Fibroblast of skin of left quadriceps (primary cell): ENCODE results near the gene GRB10.

ENCODE experiments used
- DNase-seq, 2 experiments: peaks; one replicate each; pipeline ENCODE4 v3.0.0-alpha.2; 2013; ENCODE audit warnings: low read depth in 2 of 2

Gene GRB10

DNA sequence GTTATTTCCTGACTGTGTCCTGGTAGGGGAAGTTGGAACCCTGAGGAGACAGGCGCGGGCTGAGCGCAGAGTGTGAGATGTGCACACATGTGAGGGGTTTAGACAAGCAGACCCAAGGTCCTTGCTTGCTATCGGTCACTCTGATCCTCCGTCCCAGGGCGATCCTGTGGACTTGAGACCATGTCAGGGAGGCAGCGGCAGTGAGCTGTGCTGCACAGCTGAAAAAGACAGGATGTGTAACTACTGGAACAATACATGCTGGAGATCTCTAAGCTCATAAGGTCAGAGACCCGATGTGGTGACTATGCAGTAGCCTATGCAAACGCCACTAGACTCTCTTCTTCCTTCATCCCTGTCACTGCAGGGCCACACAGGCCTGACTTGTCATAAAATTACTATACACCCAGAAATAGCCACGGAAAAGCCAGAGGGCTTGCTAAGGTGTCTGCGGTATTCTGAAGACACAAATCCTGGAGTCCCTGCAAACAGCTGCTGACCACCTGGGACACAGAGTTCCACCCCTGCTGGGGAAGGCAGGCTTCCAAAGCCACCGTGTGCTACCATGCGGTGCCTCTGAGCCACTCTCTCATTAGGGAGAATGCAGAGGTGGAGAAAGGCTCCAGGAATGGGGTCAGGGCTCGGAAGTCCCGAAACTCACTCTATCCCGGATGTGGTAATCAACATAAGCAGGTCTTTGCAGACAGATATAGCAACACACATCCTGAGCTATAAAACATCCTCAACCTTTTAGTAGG, 126.4 kb downstream of the GRB10 start:
- DNase-seq, result no peak

DNA sequence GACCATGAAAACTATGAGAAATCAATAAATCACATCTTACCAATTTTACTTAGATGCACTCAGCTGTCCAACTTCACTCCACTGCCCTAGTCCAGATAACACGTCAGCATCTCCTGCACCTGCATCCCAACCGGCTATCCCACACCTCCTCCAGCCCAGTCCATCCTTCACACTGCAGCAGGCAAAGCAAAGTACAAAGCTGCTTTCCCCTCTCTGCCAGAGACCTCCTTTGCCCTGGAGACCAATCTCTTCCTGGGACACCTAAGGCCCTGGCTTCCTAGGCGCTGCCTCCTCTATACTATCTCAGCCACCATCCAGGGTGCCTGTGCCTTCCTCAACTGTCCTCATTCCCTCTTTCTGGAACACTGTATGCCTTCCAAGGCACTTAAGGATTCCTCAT, 127.2 kb downstream of the GRB10 start:
- no peak for DNase-seq

DNA sequence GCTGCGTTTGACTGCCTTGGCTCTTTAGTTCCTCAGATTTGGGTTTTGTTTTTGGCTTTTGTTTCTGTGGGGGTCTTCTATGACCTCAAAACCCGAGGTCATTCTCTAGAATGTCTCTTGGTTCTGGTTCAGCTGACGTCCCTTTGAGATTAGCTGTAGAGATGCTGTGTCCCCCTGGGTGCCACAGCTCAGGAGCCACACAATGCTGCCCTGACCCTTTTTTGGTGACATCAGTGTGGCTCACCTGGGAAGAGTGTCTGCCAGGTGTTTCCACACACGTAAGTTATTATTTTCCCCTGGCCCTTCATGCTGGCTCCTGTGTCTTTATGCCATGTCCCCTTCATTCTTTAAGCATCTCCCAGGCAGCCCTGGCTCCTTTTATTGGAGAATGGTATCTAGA, 127.7 kb downstream of the GRB10 start:
- DNase-seq, result no peak

DNA sequence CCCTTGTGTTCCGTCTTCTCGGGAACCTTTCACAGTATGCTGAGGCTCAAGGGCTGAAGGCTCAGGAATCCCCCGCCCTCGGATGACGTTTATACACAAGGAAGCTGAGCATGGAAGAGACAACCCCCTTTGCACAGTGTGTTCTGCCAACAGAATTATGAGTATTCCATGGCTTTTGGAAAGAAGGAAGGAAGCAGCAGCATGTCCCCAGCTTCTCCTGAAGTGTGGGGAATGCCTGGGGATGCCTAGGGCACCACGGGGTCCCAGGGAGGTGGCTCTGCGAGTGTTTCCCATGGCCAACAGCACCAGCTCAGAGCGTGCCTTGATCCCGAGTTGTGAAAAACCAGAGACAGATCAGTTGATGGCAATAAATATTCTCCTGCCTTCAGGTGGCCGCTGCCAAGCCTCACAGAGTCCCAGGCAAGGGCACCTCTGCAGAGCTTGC, 128.7 kb downstream of the GRB10 start:
- no peak for DNase-seq

DNA sequence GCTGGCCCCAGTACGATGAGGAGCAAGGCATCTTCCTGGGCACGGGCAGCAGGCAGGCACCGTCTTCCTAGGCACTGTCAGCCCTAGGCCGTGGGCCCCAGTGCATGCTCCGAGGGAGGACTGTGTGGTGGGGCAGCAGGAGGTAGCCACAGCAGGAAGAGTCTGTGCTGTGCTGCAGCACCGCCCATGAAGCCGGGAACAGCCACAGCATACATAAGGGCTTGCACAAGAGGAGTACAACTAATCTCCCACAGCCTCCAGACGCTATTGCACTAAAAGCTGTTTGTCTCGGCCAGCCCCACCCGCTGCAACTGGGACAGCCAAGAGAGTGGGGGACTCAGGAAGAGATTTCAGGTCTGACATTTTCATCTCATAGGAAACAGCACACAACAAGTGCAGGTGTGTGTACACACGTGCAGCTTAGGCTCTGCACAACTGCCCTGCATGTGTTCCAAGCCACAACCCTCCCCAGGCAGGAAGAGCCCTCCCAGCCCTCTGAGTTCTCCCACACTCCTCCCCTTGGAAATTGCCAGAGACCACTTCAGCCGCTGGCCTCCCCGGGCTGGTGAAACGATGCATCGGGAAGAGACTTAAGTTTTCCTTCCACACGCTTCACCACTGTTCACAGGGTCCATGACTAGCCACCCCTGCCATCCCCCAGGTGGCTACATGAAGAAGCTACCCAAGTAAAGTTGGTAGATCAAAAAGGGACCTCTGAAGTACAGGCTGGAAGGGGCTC, 129.4 kb downstream of the GRB10 start:
- DNase-seq, result no peak

DNA sequence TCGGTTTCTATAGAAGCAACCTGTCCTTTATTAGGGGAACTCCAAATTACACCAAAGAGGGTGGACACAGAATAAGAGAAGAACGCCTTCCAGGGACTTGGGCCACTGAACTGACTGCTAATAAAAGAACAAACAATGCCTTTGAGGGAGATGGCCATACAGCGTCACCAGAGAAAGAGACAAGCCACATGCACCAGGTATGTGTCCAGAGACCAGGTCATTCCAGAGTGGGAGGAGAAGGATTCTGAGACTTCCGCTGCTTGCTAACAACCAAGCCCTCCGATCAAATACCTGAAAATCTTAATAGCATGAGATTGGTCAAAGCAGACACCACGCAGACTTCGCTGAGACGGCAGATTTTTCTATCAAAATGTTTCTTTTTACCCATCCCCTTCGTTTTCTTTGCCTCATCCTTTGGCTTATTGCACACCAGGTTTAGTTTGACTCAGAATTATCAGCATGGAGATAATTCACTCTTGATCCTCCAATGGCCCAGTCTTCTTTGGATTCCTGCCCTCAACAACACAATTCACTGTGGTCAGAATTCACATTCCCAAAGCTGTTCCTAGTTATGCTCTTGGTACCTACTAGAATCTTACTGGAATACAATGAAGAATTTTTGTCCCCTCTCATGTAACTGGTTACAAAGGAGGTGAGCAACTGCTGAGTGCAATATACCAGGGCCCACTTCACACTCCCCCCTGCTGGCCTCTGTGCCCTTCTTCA, 130.1 kb downstream of the GRB10 start:
- DNase-seq, result no peak

DNA sequence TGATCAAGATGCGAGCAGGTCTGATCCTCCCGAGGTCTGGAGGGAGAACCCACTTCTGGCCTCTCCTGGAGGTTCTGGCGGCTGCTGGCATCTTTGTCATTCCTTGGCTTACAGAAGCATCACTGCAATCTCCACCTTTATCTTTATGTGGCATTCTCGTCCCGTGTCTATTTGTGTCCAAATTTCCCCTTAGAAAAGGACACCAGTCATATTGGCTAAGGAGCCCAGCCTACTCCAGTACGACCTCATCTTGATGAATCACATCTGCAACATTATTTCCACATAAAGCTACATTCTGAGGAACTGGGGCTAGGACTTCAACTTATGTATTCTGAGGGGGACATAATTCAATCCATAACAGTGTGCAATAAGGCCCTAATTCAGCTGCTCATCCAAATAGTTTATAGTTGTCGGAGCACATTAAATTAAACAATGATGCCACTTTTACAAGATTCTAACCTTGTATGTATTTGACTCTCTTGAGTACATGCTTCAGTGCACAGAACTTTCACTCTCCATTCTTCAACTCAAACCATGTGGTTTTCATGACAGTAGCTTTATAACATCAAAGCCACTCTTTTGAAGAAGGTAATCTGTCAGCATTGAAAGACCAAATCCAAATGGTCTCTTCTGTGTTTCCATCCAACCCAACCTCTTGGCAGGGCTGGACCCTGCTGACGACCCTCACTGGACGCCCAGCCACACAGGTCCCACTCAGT, 131.3 kb downstream of the GRB10 start:
- no peak for DNase-seq

DNA sequence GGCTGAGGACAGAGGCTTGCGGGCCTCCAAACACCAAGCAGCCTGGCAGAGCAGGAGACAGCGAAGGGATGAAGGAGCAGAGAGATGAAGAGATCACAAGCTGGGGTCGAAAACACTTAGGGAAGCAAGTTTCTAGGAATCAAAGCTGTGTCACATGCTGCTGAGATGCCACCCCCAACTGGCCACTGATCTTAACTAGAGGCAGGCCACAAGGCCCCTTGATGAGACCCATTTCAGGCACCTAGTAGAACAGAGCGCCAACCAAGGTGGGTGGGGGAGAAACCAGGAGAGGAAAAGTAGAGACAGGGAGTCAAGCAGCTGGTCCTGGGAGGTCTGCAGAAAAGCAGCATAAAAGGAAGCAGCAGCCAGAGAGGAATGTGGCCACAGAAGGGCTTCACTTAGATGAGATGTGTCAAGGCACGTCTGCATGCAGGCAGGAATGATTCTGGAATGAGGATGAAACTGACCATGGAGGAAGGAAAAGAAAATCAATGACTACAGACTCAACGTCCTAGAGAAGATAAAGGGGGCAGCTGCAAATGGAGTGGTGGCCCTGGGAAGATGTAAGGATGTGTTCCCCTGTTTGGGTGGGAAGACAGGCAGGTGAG, 132.5 kb downstream of the GRB10 start:
- no peak for DNase-seq

DNA sequence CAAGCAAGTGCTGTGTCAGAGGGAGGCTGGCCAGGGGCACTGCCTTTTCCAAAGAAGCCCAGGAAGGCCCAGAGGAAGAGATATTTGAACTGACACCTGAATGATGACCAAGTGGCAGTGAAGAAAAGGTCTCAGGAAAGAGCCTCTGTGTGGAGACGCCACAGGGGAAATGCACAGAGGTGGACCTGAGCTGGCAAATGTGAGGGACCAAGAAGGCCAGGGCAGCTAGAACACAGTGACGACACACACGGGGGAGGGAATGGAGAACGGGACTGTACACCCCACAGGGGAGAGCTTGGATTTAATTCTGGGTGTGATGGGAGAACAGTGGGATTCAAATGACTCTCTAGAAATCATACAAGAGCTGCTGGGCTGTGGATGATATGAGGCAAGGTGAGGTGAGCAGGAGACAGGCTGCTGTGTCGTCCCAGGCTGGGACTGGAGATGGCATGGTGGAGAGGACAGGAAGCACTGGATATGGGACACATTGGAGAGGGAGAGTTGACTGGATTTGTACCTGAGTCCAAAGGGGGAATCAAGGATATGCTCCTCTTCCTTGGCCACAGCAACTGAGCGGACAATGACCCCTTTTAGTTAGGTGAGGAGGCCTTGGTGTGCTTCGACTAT, 133.3 kb downstream of the GRB10 start:
- DNase-seq, result no peak

DNA sequence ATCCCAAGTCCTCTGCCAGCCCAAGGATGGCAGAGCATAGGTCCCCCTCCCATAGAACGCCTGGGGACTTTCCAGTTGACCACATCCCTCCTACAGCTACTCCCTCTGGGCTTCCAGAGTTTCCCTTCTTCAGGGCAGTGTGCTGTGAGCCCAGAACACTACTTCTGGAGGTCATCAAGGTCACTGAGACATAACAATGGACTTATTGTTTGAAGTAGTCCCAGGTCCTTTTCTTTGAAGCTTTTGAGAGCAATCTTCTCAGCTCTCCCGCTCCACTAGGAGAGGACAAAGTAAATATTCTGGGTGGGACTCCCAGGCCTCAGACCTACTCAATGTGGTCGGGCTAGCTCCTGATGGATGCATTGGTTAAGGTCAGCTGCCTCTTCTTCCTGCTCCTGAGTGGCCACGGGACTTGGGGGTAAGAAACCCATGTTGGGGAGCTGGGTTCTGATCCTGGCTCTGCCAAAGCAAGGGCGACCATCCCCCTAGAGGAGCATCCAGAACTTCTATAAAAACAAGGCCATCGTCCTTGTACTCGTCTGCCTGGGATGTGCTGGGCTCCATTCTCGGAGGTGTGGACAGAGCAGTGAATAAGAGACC, 134.0 kb downstream of the GRB10 start:
- DNase-seq, result no peak

DNA sequence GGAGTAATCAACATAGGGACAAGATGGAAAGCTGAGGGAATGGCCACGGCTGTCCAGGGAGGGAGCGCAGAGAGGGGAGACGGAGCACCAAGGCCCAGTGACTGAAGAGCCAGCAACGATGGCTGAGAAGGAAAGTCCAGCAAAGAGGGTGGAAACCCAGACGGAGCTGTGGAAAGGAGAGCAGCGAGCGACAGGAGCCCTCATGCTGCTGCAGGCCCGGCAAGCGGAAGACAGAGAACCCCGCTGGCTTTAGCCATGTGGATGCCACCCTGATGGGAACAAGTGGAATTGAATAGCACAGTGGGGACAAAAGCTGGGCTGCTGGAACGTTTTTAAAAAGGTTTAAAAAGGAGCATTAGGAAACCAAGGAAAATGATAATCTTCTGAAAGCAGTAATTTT, 134.6 kb downstream of the GRB10 start:
- DNase-seq, result no peak

DNA sequence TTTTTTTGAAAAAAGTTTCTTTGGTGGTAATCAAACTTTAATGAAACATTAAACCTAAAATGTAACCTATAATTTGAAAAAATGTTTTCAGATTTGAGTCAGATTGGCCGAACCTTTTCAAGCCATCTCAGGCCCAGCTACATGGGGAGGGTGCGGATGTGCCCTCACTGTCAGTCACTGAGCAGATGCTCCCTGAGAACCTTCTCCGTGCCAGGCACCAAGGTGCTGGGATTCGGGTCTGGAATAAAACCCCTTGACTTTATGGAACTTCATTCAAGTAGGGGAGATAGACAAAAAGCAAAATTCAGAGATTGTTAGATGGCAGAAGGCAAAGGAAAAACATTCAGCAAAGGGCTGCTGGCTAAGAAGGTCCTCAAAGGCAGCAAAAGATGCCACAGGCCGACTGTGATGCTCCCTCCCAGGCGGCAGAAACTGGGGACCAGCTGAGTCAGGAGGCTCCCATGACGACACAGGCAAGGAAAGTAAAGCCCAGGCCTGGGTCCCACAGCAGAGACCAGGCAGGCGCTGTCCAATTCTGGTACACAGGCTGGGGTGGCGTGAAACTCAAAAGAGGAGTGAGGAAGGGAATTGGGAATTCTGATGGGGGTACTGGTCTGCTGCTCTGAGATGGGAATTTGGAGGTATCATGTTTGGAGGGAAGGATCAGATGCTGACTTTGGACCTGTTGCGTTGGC, 135.3 kb downstream of the GRB10 start:
- no peak for DNase-seq

DNA sequence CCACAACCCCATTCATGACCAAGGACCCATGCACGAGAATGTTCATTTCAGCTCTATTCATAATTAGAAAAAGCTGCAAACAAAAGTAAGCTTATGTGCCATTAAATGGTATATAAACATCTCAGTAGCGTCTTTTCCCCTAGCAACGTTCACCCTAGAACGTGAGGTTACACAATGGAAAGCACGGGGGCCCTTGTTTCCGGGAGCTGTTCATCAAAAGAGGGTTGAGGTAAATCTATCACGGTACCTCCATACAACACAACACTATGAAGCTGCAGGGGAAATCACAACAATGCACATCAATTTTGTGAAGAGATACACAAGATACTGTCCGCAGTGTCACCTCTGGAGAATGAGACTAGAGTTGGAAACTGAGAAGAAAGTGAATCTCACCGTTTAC, 136.6 kb downstream of the GRB10 start:
- no peak for DNase-seq

DNA sequence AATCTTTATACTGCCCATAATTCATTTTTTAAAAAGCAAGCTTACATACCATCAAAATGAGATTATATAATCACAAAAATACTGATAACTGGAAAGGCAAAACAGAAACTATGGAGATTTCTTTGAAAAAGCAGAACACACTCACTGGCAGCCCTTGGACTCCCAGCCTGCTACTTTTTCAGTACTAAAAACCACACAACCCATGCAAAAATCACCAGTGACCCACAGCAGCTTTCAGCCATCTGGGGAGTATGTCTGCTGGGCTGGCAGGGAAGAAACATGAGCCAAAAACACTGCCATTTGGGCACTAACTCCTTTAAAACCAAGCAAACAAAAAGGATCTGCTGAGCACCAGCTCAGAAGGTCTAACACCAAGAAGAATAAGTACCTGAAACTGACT, 137.5 kb downstream of the GRB10 start:
- DNase-seq, result no peak

DNA sequence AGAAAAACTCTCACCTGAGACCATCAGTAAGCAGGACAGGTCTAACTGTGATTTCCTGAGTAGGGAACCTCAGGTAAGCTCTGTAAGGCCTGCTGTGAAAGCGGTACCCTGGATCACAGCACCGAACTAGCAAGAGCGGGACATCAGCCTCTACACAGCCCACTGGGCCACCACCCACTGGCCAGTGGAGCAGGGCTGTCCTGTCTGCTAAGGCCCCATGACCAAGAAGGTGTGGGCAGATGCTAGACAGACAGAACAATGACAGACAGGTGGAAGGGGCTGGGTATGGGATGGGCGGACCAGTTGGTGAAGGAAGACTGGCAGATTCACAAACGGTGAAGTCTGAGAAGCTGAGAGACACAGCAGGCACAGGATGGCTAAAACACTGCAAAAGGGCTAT, 138.1 kb downstream of the GRB10 start:
- DNase-seq, result no peak

DNA sequence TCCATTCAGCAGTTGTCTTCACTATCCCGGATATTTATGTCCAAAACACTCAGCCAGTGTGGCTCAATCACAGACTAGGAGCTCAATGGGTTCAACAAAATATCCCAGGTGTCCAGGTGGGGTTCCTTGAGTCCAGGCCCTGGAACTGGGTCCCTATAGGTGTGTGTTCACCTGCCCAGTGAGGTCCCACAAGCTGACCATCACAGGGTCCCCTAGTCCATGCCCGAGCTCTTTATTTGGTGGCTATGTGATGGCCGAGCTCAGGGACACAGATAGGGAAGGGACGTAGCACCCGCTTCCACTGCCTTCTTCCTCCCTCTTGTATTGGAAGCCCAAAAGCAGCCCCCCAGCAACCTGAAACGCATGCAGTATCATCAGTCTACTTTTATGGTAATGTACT, 138.6 kb downstream of the GRB10 start:
- no peak for DNase-seq

DNA sequence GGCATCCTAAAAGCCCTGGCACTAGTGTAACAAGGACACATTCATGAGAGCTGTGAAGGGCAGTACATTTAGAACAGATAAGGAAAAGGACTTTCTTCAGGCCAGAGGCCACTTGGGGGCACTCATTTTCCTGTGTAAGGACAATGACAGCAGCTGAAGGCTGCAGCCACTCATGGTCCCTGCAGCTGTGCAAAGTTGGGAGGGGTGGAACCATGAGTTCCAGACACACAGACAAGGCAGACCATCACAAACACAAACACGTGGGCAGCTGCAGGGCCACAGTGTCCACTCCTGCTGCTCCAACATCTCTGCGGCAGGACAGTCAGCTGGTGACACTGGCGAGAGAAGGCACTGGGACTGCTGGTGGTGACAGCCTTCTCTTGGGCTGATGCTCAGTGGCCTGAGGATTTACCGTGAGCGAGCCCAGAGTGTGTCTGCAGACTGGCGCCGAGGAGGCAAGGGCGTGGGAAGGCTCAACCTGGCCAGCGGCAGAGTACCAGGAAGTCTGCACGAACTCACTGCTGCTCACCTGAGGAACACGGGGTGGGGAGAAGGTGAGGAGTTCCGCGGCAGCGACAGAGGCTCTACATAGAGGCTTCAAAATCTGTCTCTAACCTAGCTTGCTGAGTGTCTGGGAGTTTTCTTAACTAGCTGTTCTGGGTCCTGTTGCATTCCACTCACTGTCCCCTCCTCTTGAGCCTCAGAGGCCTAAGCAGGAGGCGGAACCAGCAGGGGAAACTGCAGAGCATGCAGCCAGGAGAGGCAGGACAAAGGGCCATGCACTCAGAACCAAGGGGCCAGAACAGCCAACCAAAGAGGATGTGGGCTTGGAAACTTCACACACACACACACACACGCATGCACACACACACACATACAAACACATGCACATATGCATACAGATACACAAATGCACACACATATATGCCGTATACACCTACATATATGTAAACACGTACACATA, 141.0 kb downstream of the GRB10 start:
- no peak for DNase-seq

DNA sequence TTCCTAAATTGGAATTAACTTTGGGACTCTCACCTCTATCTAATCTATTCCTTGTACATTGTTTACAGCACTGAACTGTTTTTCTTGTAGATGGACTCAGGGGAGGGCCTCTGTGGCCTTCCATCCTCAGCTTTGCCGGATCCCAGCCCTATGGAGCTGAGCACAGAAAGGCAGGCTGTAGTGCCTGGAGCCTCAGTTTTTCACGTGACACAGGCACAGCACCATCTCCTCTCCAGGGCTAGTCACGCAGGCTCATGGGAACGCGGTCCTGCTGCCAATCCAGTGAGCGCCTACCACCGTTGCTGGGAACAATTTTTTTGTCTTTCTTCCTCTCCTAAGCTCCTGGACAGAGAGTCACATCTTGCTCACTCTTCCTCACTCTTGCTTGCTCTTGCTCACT, 141.9 kb downstream of the GRB10 start:
- DNase-seq, result no peak

DNA sequence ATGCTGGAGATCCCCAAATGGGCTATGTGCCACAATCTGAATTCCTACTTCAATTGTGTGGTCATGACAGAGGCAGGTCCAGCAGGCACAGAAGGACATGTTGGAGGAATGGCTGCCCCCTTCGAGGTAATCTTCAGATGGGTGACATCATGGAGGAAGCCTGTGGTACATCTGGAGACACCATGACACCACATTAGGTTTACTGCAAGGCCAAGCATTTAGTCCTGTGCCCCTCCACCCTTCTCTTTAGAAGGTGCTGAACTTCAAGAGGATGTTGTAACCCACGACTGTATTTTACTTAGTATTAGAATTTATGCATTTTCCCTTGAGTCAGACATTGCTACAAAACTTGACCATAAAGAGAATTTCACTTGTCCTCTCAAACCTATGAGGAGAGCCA, 142.4 kb downstream of the GRB10 start:
- no peak for DNase-seq
